OCI-LY1 (cell line): Measurements from ENCODE around the gene CYBA.
A peak's percentile ranks its signal among the peaks of the same experiment; 100 is the strongest.

Experiments used
- H2AFZ ChIP-seq: fragments of 200-600 bp; sonication (generic), shearing (Covaris generic); 2 replicates; pipeline ENCODE4 v1.6.0; 2014; ENCODE audit warnings: antibody characterized with exemption, mild to moderate bottlenecking, low read length
- H3F3A ChIP-seq: fragments of 200-600 bp; sonication (generic), shearing (Covaris generic); 2 replicates; pipeline ENCODE4 v1.6.0; 2014; ENCODE audit warnings: mild to moderate bottlenecking, antibody characterized with exemption, low read length, moderate library complexity; ENCODE audit not compliant: insufficient read depth
- H3K27ac ChIP-seq: fragments of 200-600 bp; sonication (generic); 2 replicates; pipeline ENCODE4 v1.5.1; 2014; ENCODE audit warnings: low read length, mixed run types, mild to moderate bottlenecking, low read depth; ENCODE audit not compliant: poor library complexity, severe bottlenecking
- H3K27me3 ChIP-seq: fragments of 200-600 bp; sonication (generic); 2 replicates; pipeline ENCODE4 v1.6.0; 2014; ENCODE audit warnings: antibody characterized with exemption, mild to moderate bottlenecking, low read length, moderate library complexity; ENCODE audit not compliant: insufficient read depth
- H3K36me3 ChIP-seq: fragments of 200-600 bp; sonication (generic); 2 replicates; pipeline ENCODE4 v1.6.1; 2014; ENCODE audit warnings: mild to moderate bottlenecking, antibody characterized with exemption, low read length, moderate library complexity, mixed read lengths; ENCODE audit not compliant: insufficient read depth
- H3K4me1 ChIP-seq: fragments of 200-600 bp; sonication (generic); 2 replicates; pipeline ENCODE4 v1.5.1; 2014; ENCODE audit warnings: mild to moderate bottlenecking, low read length, moderate library complexity; ENCODE audit not compliant: insufficient read depth, severe bottlenecking
- H3K4me2 ChIP-seq: fragments of 200-600 bp; sonication (generic), shearing (Covaris generic); 2 replicates; pipeline ENCODE4 v1.6.1; 2014; ENCODE audit warnings: low read length
- H3K4me3 ChIP-seq: fragments of 200-600 bp; sonication (generic); 2 replicates; pipeline ENCODE4 v1.5.1; 2014; ENCODE audit warnings: low read length, low read depth, mild to moderate bottlenecking, mixed read lengths; ENCODE audit not compliant: poor library complexity, severe bottlenecking
- H3K79me2 ChIP-seq: fragments of 200-600 bp; shearing (Covaris generic); 2 replicates; pipeline ENCODE4 v1.6.1; 2016; ENCODE audit warnings: mixed run types, low read length, mixed read lengths; ENCODE audit not compliant: insufficient read depth
- H3K9ac ChIP-seq: fragments of 200-600 bp; sonication (generic), shearing (Covaris generic); 2 replicates; pipeline ENCODE4 v1.6.1; 2014; ENCODE audit warnings: mild to moderate bottlenecking, low read length, mixed read lengths
- H3K9me2 ChIP-seq: fragments of 200-600 bp; sonication (generic), shearing (Covaris generic); 2 replicates; pipeline ENCODE4 v1.6.1; 2014; ENCODE audit warnings: low read depth, mild to moderate bottlenecking, low read length, mixed read lengths
- H3K9me3 ChIP-seq: fragments of 200-600 bp; shearing (Covaris generic); 2 replicates; pipeline ENCODE4 v1.6.1; 2014; ENCODE audit warnings: low read length, mixed read lengths
- H4K20me1 ChIP-seq: fragments of 200-600 bp; sonication (generic), shearing (Covaris generic); 2 replicates; pipeline ENCODE4 v1.6.0; 2016; ENCODE audit warnings: mild to moderate bottlenecking, low read length; ENCODE audit not compliant: insufficient read depth
- EZH2 ChIP-seq: fragments of 200-600 bp; sonication (generic), shearing (Covaris generic); IDR thresholded peaks from 2 replicates; pipeline ENCODE4 v1.8.0; 2017; ENCODE audit warnings: borderline replicate concordance, mixed run types, mild to moderate bottlenecking, antibody characterized with exemption, low read length, moderate library complexity, mixed read lengths
- TF ChIP-seq, protein P1 (sequence below): fragments of 200-600 bp; sonication (generic), shearing (Covaris generic); IDR thresholded peaks from 2 replicates; pipeline ENCODE4 v1.5.1; 2017; ENCODE audit warnings: mild to moderate bottlenecking, antibody characterized with exemption, low read length, moderate library complexity, mixed read lengths

The CYBA gene

DNA sequence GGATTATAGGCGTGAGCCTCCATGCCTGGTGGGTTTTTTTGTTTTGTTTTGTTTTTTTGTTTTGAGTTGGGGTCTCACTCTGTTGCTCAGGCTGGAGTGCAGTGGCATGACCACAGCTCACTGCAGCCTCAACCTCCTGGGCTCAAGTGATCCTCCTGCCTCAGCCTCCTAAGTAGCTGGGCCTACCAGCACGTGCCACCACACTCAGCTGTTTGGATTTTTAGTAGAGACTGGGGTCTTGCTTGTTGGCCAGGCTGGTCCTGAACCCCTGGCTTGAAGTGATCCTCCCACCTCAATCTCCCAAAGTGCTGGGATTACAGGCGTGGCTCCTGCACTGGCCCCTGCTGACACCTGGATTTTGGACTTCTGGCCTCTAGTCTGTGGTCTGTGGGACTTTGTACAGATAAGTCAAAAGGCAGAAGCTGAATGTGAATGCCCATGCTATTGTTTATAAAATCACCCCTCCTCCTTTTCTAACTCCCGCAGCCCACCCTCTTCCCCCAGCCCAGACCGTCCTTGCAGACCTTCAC lies 29.8 kb upstream of the CYBA start:
- H3K4me3 ChIP-seq = no peak overlapping the region
- H3K4me1 ChIP-seq = peaks cover 25% of the 10 kb centered on the region

DNA sequence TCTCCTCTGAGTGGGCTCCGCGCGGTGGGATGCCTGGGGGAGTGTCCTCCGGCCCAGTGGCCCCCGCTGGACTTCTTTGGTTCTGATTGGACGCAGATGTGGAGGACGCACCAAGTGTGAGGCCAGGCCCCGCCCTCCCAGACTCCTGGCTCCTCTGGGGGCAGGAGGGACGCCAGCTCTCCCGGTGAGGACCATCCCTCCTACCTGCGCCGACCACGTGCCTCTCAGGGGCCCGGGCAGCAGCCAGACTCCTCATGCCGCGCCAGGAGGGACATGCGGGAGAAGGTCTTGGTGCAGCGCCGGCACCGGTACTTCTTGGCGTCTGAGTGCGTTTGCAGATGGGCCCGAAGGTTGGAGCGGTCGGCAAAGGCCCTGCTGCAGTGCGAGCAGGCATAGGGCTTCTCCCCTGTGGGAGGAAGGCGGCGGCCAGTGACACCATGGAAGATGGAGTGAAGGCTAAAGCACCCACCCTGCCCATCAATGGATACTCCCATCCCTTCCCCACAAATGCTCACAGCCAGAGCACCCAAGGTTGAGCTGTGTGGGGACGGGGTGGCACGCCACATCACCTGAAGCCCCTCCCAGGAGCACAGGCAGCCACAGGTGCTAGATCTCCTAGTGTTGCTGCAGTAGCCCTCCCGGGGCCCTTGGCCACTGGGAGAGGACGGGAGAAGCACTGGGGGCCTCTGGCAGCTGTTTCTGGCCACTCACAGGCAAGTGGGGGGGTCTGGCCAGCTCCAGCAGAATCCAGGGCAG lies 27.5 kb upstream of the CYBA start:
- H3K79me2 ChIP-seq = no peaks in the 10 kb centered on the region
- no peak overlapping the region for H3K4me3 ChIP-seq
- no peaks in the 10 kb centered on the region for H3K9me2 ChIP-seq
- H3F3A ChIP-seq = 0 out of 2 replicates have a peak, but pooled peaks cover 3% of the 10 kb centered on the region
- no peak overlapping the region for H3K9ac ChIP-seq
- H3K4me2 ChIP-seq = no peak overlapping the region
- H3K27ac ChIP-seq = no peak overlapping the region
- no peaks in the 10 kb centered on the region; the same call in 1 of the 2 replicates for H3K27me3 ChIP-seq
- peaks cover 21% of the 10 kb centered on the region for H3K4me1 ChIP-seq
- H4K20me1 ChIP-seq = no peaks in the 10 kb centered on the region
- no peak overlapping the region for H2AFZ ChIP-seq
- no peak for TF ChIP-seq EZH2
- TF ChIP-seq, protein P1, sequence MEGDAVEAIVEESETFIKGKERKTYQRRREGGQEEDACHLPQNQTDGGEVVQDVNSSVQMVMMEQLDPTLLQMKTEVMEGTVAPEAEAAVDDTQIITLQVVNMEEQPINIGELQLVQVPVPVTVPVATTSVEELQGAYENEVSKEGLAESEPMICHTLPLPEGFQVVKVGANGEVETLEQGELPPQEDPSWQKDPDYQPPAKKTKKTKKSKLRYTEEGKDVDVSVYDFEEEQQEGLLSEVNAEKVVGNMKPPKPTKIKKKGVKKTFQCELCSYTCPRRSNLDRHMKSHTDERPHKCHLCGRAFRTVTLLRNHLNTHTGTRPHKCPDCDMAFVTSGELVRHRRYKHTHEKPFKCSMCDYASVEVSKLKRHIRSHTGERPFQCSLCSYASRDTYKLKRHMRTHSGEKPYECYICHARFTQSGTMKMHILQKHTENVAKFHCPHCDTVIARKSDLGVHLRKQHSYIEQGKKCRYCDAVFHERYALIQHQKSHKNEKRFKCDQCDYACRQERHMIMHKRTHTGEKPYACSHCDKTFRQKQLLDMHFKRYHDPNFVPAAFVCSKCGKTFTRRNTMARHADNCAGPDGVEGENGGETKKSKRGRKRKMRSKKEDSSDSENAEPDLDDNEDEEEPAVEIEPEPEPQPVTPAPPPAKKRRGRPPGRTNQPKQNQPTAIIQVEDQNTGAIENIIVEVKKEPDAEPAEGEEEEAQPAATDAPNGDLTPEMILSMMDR = no peak
- H3K36me3 ChIP-seq = peaks cover 23% of the 10 kb centered on the region
- H3K9me3 ChIP-seq = no peaks in the 10 kb centered on the region

More for the DNA sequence above, 29.8 kb upstream of the CYBA start:
- no peaks in the 10 kb centered on the region for H4K20me1 ChIP-seq
- H3K9ac ChIP-seq = no peak overlapping the region
- TF ChIP-seq EZH2 = no peak
- TF ChIP-seq, protein P1 = no peak
- H2AFZ ChIP-seq = no peak overlapping the region
- no peaks in the 10 kb centered on the region; the same call in 1 of the 2 replicates for H3K27me3 ChIP-seq
- H3K27ac ChIP-seq = no peak overlapping the region
- peak overlapping the region; percentile 60 for H3K4me2 ChIP-seq
- H3K79me2 ChIP-seq = no peaks in the 10 kb centered on the region
- H3K9me3 ChIP-seq = no peaks in the 10 kb centered on the region
- 0 out of 2 replicates have a peak, but pooled peaks cover 3% of the 10 kb centered on the region for H3F3A ChIP-seq
- H3K9me2 ChIP-seq = no peaks in the 10 kb centered on the region
- peaks cover 7% of the 10 kb centered on the region; the same call in 1 of the 2 replicates for H3K36me3 ChIP-seq

DNA sequence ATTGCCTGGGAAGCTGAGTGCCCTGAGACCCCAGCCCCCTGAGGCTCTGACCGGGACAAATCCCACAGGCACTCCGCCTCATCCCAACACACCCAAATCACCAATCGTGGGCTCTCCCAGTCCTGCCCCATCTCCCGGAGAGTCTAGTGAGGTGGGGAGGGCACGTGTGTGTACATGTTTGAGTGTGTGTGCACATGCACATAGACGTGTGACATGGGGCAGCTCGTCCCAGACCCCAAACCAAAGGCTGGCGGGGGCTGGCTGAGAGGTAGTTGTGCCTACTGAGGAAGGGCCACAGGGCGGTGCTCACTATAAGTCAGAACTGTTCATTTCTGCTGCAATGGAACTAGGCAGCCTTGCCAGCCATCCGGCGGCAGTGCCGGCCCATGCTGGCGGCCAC lies 26.9 kb upstream of the CYBA start:
- Histone ChIP-seq H3K4me3 (no peak overlapping the region), H3K36me3 (peaks cover 24% of the 10 kb centered on the region), H2AFZ (no peak overlapping the region), H4K20me1 (no peaks in the 10 kb centered on the region), H3K4me2 (no peak overlapping the region), H3K27ac (no peak overlapping the region), H3K9ac (no peak overlapping the region), H3K9me3 (no peaks in the 10 kb centered on the region), H3K79me2 (no peaks in the 10 kb centered on the region), H3K4me1 (peaks cover 21% of the 10 kb centered on the region), H3F3A (0 out of 2 replicates have a peak, but pooled peaks cover 3% of the 10 kb centered on the region), H3K9me2 (no peaks in the 10 kb centered on the region), H3K27me3 (no peaks in the 10 kb centered on the region; the same call in 1 of the 2 replicates)
- TF ChIP-seq, protein P1 = no peak
- no peak for TF ChIP-seq EZH2
